Prostate gland (tissue), 2 donors: ENCODE measurements around the gene OPRD1. TPM values are rescaled to one million over a fixed set of nuclear protein-coding genes. Genes with fewer than 3 reads are reported as not detected.

Source experiments
- DNase-seq: peaks from one replicate; pipeline ENCODE4 v3.0.0-alpha.2; 2019; ENCODE audit warnings: low spot score
- H3K27ac ChIP-seq, 2 donors: fragments of 200-600 bp; sonication (generic); 2 replicates each; pipeline ENCODE4 v1.5.1; 2017 to 2019
- H3K27me3 ChIP-seq: fragments of 200-600 bp; sonication (generic); replicated peaks from 2 replicates; pipeline ENCODE4 v1.5.1; 2019; ENCODE audit not compliant: insufficient read depth
- H3K36me3 ChIP-seq, 2 donors: fragments of 200-600 bp; sonication (generic); 1 replicate in 1 of 2; 2 replicates in 1 of 2; pipeline versions ENCODE4 v1.5.1 to v1.8.1; 2017 to 2019
- H3K4me1 ChIP-seq: fragments of 200-600 bp; sonication (generic); replicated peaks from 2 replicates; pipeline ENCODE4 v1.5.1; 2019
- H3K4me3 ChIP-seq, 2 donors: fragments of 200-600 bp; sonication (generic); 2 replicates each; pipeline ENCODE4 v1.5.1; 2017 to 2019
- H3K9me3 ChIP-seq: fragments of 200-600 bp; sonication (generic); 2 replicates; pipeline ENCODE4 v1.5.1; 2017
- CTCF ChIP-seq, 4 experiments: fragments of 200-600 bp in 2 of 4; fragments of 450-650 bp in 2 of 4; sonication (generic) in 2 of 4; IDR thresholded peaks; 1 replicate in 3 of 4; 2 replicates in 1 of 4; pipeline ENCODE4 v1.5.1; 2016 to 2019; ENCODE audit warnings: antibody characterized with exemption in 4 of 4, mild to moderate bottlenecking in 2 of 4, moderate library complexity in 2 of 4
- POLR2A ChIP-seq: fragments of 450-650 bp; IDR thresholded peaks from one replicate; pipeline ENCODE4 v1.6.1; 2016; ENCODE audit warnings: antibody characterized with exemption, mild to moderate bottlenecking
- POLR2AphosphoS5 ChIP-seq: sonication (generic); formaldehyde crosslinking; IDR thresholded peaks from one replicate; pipeline ENCODE4 v1.6.1; 2017; ENCODE audit warnings: antibody characterized with exemption
- WGBS: methylation state at CpG from one replicate; pipeline ENCODE4 v1.1.5; 2018; 5-methylcytosine and 5-hydroxymethylcytosine counted together
- intact Hi-C: fragments of 100-400 bp; cut with DNase I; formaldehyde crosslinking; loops from one replicate; pipeline ENCODE4 v1.14.2; 2022
- total RNA-seq, 2 donors: library from RNA; depleted of rRNA; stranded (reverse); fragments of >200 nt; gene quantifications; one replicate each; pipeline ENCODE4 v1.1.0, GENCODE V29; 2016

The OPRD1 gene
- total RNA-seq, 2 donors from 2014 or later, result 0.09 to 0.34 TPM

- no peak for TF ChIP-seq POLR2A
- TF ChIP-seq POLR2AphosphoS5, result no peak
- TF ChIP-seq CTCF (IDR thresholded peaks at IDR 0.05), result no peak
Observed at GRCh38 chr1:28864695-28865094, 52.7 kb downstream of the OPRD1 start.

GRCh38 chr1:28865997-28866650 lies 54.2 kb downstream of the OPRD1 start:
- Histone ChIP-seq H3K4me1 (no peaks in the 10 kb centered on the region), H3K4me3 (no peak overlapping the region), H3K9me3 (no peaks in the 10 kb centered on the region), H3K27ac (no peak overlapping the region), H3K36me3 (no peaks in the 10 kb centered on the region), H3K27me3 (no peaks in the 10 kb centered on the region)
- WGBS, result 76% methylated on average over 10 of the region's 10 CpGs
- no peak for TF ChIP-seq POLR2A
- TF ChIP-seq POLR2AphosphoS5, result no peak
- TF ChIP-seq CTCF (IDR thresholded peaks at IDR 0.05), result no peak
- no peak for DNase-seq
- intact Hi-C loops, result no loop called here

More at GRCh38 chr1:28864695-28865094, 52.7 kb downstream of the OPRD1 start:
- 79% methylated on average over 6 of the region's 6 CpGs for WGBS
- no peaks in the 10 kb centered on the region for H3K9me3 ChIP-seq
- intact Hi-C loops, result no loop called here
- H3K36me3 ChIP-seq, result no peaks in the 10 kb centered on the region
- H3K4me3 ChIP-seq, result no peak overlapping the region
- DNase-seq, result no peak
- no peaks in the 10 kb centered on the region for H3K4me1 ChIP-seq
- H3K27ac ChIP-seq, result no peak overlapping the region
- no peaks in the 10 kb centered on the region for H3K27me3 ChIP-seq

GRCh38 chr1:28867850-28868249 lies 55.9 kb downstream of the OPRD1 start:
- TF ChIP-seq CTCF (IDR thresholded peaks at IDR 0.05) (no peak), POLR2A (no peak), POLR2AphosphoS5 (no peak)
- intact Hi-C loops, result no loop called here
- no peak for DNase-seq
- 81% methylated on average over 3 of the region's 3 CpGs for WGBS
- Histone ChIP-seq H3K36me3 (no peaks in the 10 kb centered on the region), H3K4me1 (no peaks in the 10 kb centered on the region), H3K4me3 (no peak overlapping the region), H3K27ac (no peak overlapping the region), H3K9me3 (no peaks in the 10 kb centered on the region), H3K27me3 (no peaks in the 10 kb centered on the region)

- H3K27me3 ChIP-seq, result no peaks in the 10 kb centered on the region
- 91% methylated on average over 5 of the region's 5 CpGs for WGBS
- intact Hi-C loops, result loop anchor here (10.0 kb wide), 1 partner anchor 505 kb away; the partner anchor contains the start of gene PHACTR4
- no peak overlapping the region for H3K4me3 ChIP-seq
- H3K27ac ChIP-seq, result no peak overlapping the region
- no peaks in the 10 kb centered on the region for H3K4me1 ChIP-seq
- H3K36me3 ChIP-seq, result no peaks in the 10 kb centered on the region
- no peak for DNase-seq
- no peaks in the 10 kb centered on the region for H3K9me3 ChIP-seq
- no peak for TF ChIP-seq POLR2AphosphoS5
- TF ChIP-seq CTCF (IDR thresholded peaks at IDR 0.05), result no peak
- TF ChIP-seq POLR2A, result no peak
Observed at GRCh38 chr1:28869952-28870351, 58.0 kb downstream of the OPRD1 start.
